ENCODE results near the gene MN1.

GRCh38 chr22:27825174-27825573 is 23.6 kb upstream of the MN1 start:
- TF ChIP-seq CTCF (IDR thresholded peaks at IDR 0.05) (no peak), POLR2A (IDR thresholded peaks at IDR 0.05) (no peak)
